C4-2B (cell line): ENCODE results near the gene CEP131.

Source experiments
- ZFX ChIP-seq: fragments of 450-650 bp; IDR thresholded peaks from 2 replicates; pipeline ENCODE4 v1.6.1; 2017
- TF ChIP-seq, protein P1 (sequence below): fragments of 450-650 bp; conservative IDR thresholded peaks from 2 replicates; pipeline ENCODE4 v1.5.1; 2017; ENCODE audit warnings: mild to moderate bottlenecking

GRCh38 chr17:81176666-81177065 is 46.1 kb downstream of the CEP131 start:
- TF ChIP-seq, protein P1, sequence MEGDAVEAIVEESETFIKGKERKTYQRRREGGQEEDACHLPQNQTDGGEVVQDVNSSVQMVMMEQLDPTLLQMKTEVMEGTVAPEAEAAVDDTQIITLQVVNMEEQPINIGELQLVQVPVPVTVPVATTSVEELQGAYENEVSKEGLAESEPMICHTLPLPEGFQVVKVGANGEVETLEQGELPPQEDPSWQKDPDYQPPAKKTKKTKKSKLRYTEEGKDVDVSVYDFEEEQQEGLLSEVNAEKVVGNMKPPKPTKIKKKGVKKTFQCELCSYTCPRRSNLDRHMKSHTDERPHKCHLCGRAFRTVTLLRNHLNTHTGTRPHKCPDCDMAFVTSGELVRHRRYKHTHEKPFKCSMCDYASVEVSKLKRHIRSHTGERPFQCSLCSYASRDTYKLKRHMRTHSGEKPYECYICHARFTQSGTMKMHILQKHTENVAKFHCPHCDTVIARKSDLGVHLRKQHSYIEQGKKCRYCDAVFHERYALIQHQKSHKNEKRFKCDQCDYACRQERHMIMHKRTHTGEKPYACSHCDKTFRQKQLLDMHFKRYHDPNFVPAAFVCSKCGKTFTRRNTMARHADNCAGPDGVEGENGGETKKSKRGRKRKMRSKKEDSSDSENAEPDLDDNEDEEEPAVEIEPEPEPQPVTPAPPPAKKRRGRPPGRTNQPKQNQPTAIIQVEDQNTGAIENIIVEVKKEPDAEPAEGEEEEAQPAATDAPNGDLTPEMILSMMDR = no peak
- no peak for TF ChIP-seq ZFX
